ENCODE measurements around the gene SLC2A2. TPM values are rescaled to one million over a fixed set of nuclear protein-coding genes. Genes with fewer than 3 reads are reported as not detected.

Gene SLC2A2
- total and polyA plus RNA-seq, 8 donors = 2.9 TPM; not detected in 7

GRCh38 chr3:170980399-170980798 is 46.1 kb downstream of the SLC2A2 start:
- Histone ChIP-seq H3K27ac (no peak overlapping the region), H3K4me3 (no peak overlapping the region), H3K9me3 (peaks cover 0 to 4% (median 0%) of the 10 kb centered on the region in 4 donors), H3K27me3 (no peaks in the 10 kb centered on the region), H3K36me3 (no peaks in the 10 kb centered on the region), H3K4me1 (no peaks in the 10 kb centered on the region)
- intact Hi-C loops (cut with DNase I; ENCODE audit: low total_unique reads) = no loop called here
- DNase-seq = no peak
- TF ChIP-seq POLR2AphosphoS5 (IDR thresholded peaks at IDR 0.05) (no peak), EP300 (IDR thresholded peaks at IDR 0.05) (no peak), CTCF (IDR thresholded peaks at IDR 0.05) (peak in 1 of 7 experiments; percentile 15), POLR2A (IDR thresholded peaks at IDR 0.05) (no peak)

GRCh38 chr3:170977949-170978745 is 48.4 kb downstream of the SLC2A2 start:
- intact Hi-C loops (cut with DNase I; ENCODE audit: low total_unique reads) = no loop called here
- H3K4me1 ChIP-seq = no peaks in the 10 kb centered on the region
- DNase-seq = peak in 1 of 2 donors; percentile 44
- no peaks in the 10 kb centered on the region for H3K36me3 ChIP-seq
- H3K27me3 ChIP-seq = no peaks in the 10 kb centered on the region
- H3K9me3 ChIP-seq = no peaks in the 10 kb centered on the region
- TF ChIP-seq EP300 (IDR thresholded peaks at IDR 0.05) (no peak), POLR2A (IDR thresholded peaks at IDR 0.05) (no peak), CTCF (IDR thresholded peaks at IDR 0.05) (no peak), POLR2AphosphoS5 (IDR thresholded peaks at IDR 0.05) (no peak)
- H3K4me3 ChIP-seq = no peak overlapping the region
- 58 to 70% (median 64%) methylated on average over 11 of the region's 11 CpGs for WGBS, 5 donors
- H3K27ac ChIP-seq = no peak overlapping the region

GRCh38 chr3:170976190-170976519 is 50.4 kb downstream of the SLC2A2 start:
- Histone ChIP-seq H3K4me1 (no peaks in the 10 kb centered on the region), H3K27ac (no peak overlapping the region), H3K9me3 (no peaks in the 10 kb centered on the region), H3K4me3 (no peak overlapping the region), H3K36me3 (no peaks in the 10 kb centered on the region), H3K27me3 (no peaks in the 10 kb centered on the region)
- intact Hi-C loops (cut with DNase I; ENCODE audit: low total_unique reads) = no loop called here
- TF ChIP-seq POLR2AphosphoS5 (IDR thresholded peaks at IDR 0.05) (no peak), CTCF (IDR thresholded peaks at IDR 0.05) (no peak), POLR2A (IDR thresholded peaks at IDR 0.05) (no peak), EP300 (IDR thresholded peaks at IDR 0.05) (no peak)
- DNase-seq = no peak
- WGBS, 5 donors = 68 to 96% (median 95%) methylated on average over 4 of the region's 4 CpGs

- TF ChIP-seq CTCF (IDR thresholded peaks at IDR 0.05) (no peak), EP300 (IDR thresholded peaks at IDR 0.05) (no peak), POLR2A (IDR thresholded peaks at IDR 0.05) (no peak)
Measured at GRCh38 chr3:170975283-170976189, 51.0 kb downstream of the SLC2A2 start.

More at GRCh38 chr3:170975283-170976189, 51.0 kb downstream of the SLC2A2 start:
- Histone ChIP-seq H3K4me1 (no peaks in the 10 kb centered on the region), H3K27me3 (no peaks in the 10 kb centered on the region), H3K27ac (no peak overlapping the region), H3K9me3 (no peaks in the 10 kb centered on the region), H3K36me3 (no peaks in the 10 kb centered on the region), H3K4me3 (no peak overlapping the region)
- intact Hi-C loops (cut with DNase I; ENCODE audit: low total_unique reads) = no loop called here
- WGBS, 5 donors = 87 to 95% (median 94%) methylated on average over 15 to 16 of the region's 16 CpGs
- no peak for DNase-seq

All from stomach (tissue), 9 donors.